Caco-2 (cell line): ENCODE data around the gene TIMP2. TPM values are rescaled to one million over a fixed set of nuclear protein-coding genes. Genes with fewer than 3 reads are reported as not detected.
"Not testable (repeated sequence)": the region's sequence is repeated elsewhere in the genome, so short reads cannot be mapped to it uniquely, and the experiment has no call there.

ENCODE experiments used
- BruUV-seq: library from RNA; stranded (reverse); fragments of 400-500 nt; replicated peaks from 2 replicates; lab custom pipeline; 2021; lab: Mats Ljungman, UMichigan
- CTCF ChIA-PET: fragments of 300-600 bp; sonication (Branson Sonifier 250); formaldehyde crosslinking; loops from one replicate; lab custom pipeline; 2022; ENCODE audit warnings: antibody characterized with exemption; lab: Charles Lee
- POLR2A ChIA-PET: fragments of 300-600 bp; sonication (Branson Sonifier 250); formaldehyde crosslinking; loops from one replicate; lab custom pipeline; 2022; ENCODE audit warnings: antibody characterized with exemption; lab: Charles Lee
- DNase-seq, 2 experiments: peaks; one replicate each; pipeline versions ENCODE4 v3.0.0 to v3.0.0-alpha.2; 2020 to 2022
- H3K27me3 ChIP-seq: replicated peaks from 2 replicates; pipeline ENCODE4 v1.6.0; 2011; ENCODE audit warnings: low read length; ENCODE audit not compliant: control insufficient read depth, insufficient read depth
- H3K36me3 ChIP-seq: 2 replicates; pipeline ENCODE4 v1.5.1; 2011; ENCODE audit warnings: low read length; ENCODE audit not compliant: control insufficient read depth, insufficient read depth
- H3K4me1 ChIP-seq: fragments of 250-450 bp; sonication (Bioruptor Pico); 2 replicates; pipeline ENCODE4 v1.5.1; 2020; ENCODE audit warnings: mild to moderate bottlenecking
- H3K4me3 ChIP-seq: 2 replicates; pipeline ENCODE4 v1.5.1; 2011; ENCODE audit warnings: low read depth, mild to moderate bottlenecking, control low read depth, low read length
- H3K9me3 ChIP-seq: fragments of 250-450 bp; sonication (Bioruptor Pico); 2 replicates; pipeline ENCODE4 v1.5.1; 2020; ENCODE audit warnings: mild to moderate bottlenecking, moderate library complexity
- H3K27ac Mint-ChIP-seq: one replicate; pipeline ENCODE4 v1.8.0; 2022; ENCODE audit warnings: mixed read lengths; ENCODE audit not compliant: unreplicated experiment
- H3K27me3 Mint-ChIP-seq: one replicate; pipeline ENCODE4 v1.8.0; 2022; ENCODE audit warnings: mixed read lengths; ENCODE audit not compliant: insufficient read depth, unreplicated experiment
- H3K36me3 Mint-ChIP-seq: one replicate; pipeline ENCODE4 v1.8.0; 2022; ENCODE audit warnings: mild to moderate bottlenecking, mixed read lengths; ENCODE audit not compliant: insufficient read depth, unreplicated experiment
- H3K4me1 Mint-ChIP-seq: one replicate; pipeline ENCODE4 v1.8.0; 2022; ENCODE audit warnings: low read depth, mixed read lengths; ENCODE audit not compliant: unreplicated experiment
- H3K4me3 Mint-ChIP-seq: one replicate; pipeline ENCODE4 v1.8.0; 2022; ENCODE audit warnings: mild to moderate bottlenecking, moderate library complexity, mixed read lengths; ENCODE audit not compliant: unreplicated experiment
- H3K9me3 Mint-ChIP-seq: one replicate; pipeline ENCODE4 v1.8.0; 2022; ENCODE audit warnings: mixed read lengths; ENCODE audit not compliant: unreplicated experiment
- intact Hi-C: fragments of 100-400 bp; cut with micrococcal nuclease; formaldehyde crosslinking; loops from one replicate; pipeline ENCODE4 v1.10.0; 2022; ENCODE audit not compliant: unreplicated experiment
- total RNA-seq: library from RNA; stranded (reverse); gene quantifications from 2 replicates; pipeline ENCODE4 v1.2.3, GENCODE V29; 2022
- TF ChIP-seq, protein P1 (sequence below), 2 experiments: fragments of 200-600 bp in 1 of 2; IDR thresholded peaks; 1 replicate in 1 of 2; 2 replicates in 1 of 2; pipeline versions ENCODE4 v1.5.1 to v1.8.0; 2011 to 2022; ENCODE audit warnings: antibody characterized with exemption in 1 of 2, control low read depth in 1 of 2, inconsistent platforms in 1 of 2, low read depth in 1 of 2, low read length in 1 of 2, mild to moderate bottlenecking in 1 of 2, moderate library complexity in 1 of 2; ENCODE audit not compliant: insufficient read depth in 1 of 2, severe bottlenecking in 1 of 2, unreplicated experiment in 1 of 2

TIMP2 gene
- total RNA-seq, 1 experiment from 2014 or later = 70.1 TPM

DNA sequence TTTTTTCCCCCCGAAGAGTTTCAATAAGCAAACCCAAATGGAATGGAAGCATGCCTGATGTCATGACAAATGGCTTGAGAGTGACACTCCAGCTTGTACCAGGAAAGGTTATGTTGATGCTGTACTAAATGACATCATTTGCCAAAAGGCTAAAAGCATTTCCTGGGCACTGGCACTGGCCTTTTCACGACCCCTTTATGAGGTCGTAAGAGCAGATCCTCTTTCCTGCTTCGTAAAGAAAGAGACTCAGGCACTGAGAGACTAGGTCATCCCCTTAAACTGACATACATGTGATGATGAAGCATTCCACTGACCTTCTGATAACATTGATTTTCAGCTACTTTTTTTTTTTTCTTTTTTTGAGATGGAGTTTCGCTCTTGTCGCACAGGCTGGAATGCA is 52.7 kb downstream of the TIMP2 start:
- BruUV-seq = no TSS peak
- TF ChIP-seq, protein P1, sequence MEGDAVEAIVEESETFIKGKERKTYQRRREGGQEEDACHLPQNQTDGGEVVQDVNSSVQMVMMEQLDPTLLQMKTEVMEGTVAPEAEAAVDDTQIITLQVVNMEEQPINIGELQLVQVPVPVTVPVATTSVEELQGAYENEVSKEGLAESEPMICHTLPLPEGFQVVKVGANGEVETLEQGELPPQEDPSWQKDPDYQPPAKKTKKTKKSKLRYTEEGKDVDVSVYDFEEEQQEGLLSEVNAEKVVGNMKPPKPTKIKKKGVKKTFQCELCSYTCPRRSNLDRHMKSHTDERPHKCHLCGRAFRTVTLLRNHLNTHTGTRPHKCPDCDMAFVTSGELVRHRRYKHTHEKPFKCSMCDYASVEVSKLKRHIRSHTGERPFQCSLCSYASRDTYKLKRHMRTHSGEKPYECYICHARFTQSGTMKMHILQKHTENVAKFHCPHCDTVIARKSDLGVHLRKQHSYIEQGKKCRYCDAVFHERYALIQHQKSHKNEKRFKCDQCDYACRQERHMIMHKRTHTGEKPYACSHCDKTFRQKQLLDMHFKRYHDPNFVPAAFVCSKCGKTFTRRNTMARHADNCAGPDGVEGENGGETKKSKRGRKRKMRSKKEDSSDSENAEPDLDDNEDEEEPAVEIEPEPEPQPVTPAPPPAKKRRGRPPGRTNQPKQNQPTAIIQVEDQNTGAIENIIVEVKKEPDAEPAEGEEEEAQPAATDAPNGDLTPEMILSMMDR (IDR thresholded peaks at IDR 0.05; ENCODE audit: insufficient read depth in 1 of 2, low read depth in 1 of 2, low read length in 1 of 2, severe bottlenecking in 1 of 2, unreplicated experiment in 1 of 2) = no peak
- H3K36me3 Mint-ChIP-seq = peaks cover 30% of the 10 kb centered on the region
- no peak overlapping the region for H3K4me3 Mint-ChIP-seq
- H3K9me3 ChIP-seq = no peaks in the 10 kb centered on the region
- H3K4me3 ChIP-seq = no peak overlapping the region
- H3K4me1 ChIP-seq = no peaks in the 10 kb centered on the region
- peaks cover 1% of the 10 kb centered on the region for H3K36me3 ChIP-seq
- H3K27me3 ChIP-seq = no peaks in the 10 kb centered on the region
- DNase-seq = no peak
- peaks cover 6% of the 10 kb centered on the region for H3K4me1 Mint-ChIP-seq
- H3K9me3 Mint-ChIP-seq = no peaks in the 10 kb centered on the region
- intact Hi-C loops = no loop called here
- CTCF ChIA-PET = interaction anchor here (0.7 kb wide), 1 partner anchor 99 kb away, joined by 3 read pairs; no protein-coding TSS in a partner anchor
- H3K27me3 Mint-ChIP-seq = no peaks in the 10 kb centered on the region
- POLR2A ChIA-PET = no interaction called here
- no peak overlapping the region for H3K27ac Mint-ChIP-seq

- no peak overlapping the region for H3K27ac Mint-ChIP-seq
- intact Hi-C loops = no loop called here
- H3K4me3 Mint-ChIP-seq = no peak overlapping the region
- Histone ChIP-seq H3K27me3 (no peaks in the 10 kb centered on the region), H3K36me3 (peaks cover 1% of the 10 kb centered on the region), H3K4me1 (no peaks in the 10 kb centered on the region), H3K9me3 (no peaks in the 10 kb centered on the region), H3K4me3 (no peak overlapping the region)
- ChIA-PET CTCF (no interaction called here), POLR2A (no interaction called here)
- H3K27me3 Mint-ChIP-seq = no peaks in the 10 kb centered on the region
- DNase-seq = no peak
- no peaks in the 10 kb centered on the region for H3K9me3 Mint-ChIP-seq
- no TSS peak for BruUV-seq
- H3K36me3 Mint-ChIP-seq = peaks cover 32% of the 10 kb centered on the region
- TF ChIP-seq, protein P1 (IDR thresholded peaks at IDR 0.05; ENCODE audit: insufficient read depth in 1 of 2, low read depth in 1 of 2, low read length in 1 of 2, severe bottlenecking in 1 of 2, unreplicated experiment in 1 of 2) = no peak
- no peaks in the 10 kb centered on the region for H3K4me1 Mint-ChIP-seq
These were observed 54.6 kb downstream of the TIMP2 start for GRCh38 chr17:78870621-78871020.

GRCh38 chr17:78868391-78868790 is 56.8 kb downstream of the TIMP2 start:
- no peak overlapping the region for H3K27ac Mint-ChIP-seq
- intact Hi-C loops = loop anchor here (5.0 kb wide), 1 partner anchor 54 kb away; no protein-coding TSS in a partner anchor
- no peaks in the 10 kb centered on the region for H3K9me3 ChIP-seq
- H3K4me1 Mint-ChIP-seq = no peaks in the 10 kb centered on the region
- H3K27me3 ChIP-seq = no peaks in the 10 kb centered on the region
- H3K4me3 Mint-ChIP-seq = no peak overlapping the region
- H3K36me3 ChIP-seq = peaks cover 1% of the 10 kb centered on the region
- peaks cover 31% of the 10 kb centered on the region for H3K36me3 Mint-ChIP-seq
- POLR2A ChIA-PET = no interaction called here
- H3K9me3 Mint-ChIP-seq = no peaks in the 10 kb centered on the region
- no TSS peak for BruUV-seq
- CTCF ChIA-PET = no interaction called here
- no peaks in the 10 kb centered on the region for H3K27me3 Mint-ChIP-seq
- no peak overlapping the region for H3K4me3 ChIP-seq
- TF ChIP-seq, protein P1 (IDR thresholded peaks at IDR 0.05; ENCODE audit: insufficient read depth in 1 of 2, low read depth in 1 of 2, low read length in 1 of 2, severe bottlenecking in 1 of 2, unreplicated experiment in 1 of 2) = no peak
- no peak for DNase-seq
- no peaks in the 10 kb centered on the region for H3K4me1 ChIP-seq

DNA sequence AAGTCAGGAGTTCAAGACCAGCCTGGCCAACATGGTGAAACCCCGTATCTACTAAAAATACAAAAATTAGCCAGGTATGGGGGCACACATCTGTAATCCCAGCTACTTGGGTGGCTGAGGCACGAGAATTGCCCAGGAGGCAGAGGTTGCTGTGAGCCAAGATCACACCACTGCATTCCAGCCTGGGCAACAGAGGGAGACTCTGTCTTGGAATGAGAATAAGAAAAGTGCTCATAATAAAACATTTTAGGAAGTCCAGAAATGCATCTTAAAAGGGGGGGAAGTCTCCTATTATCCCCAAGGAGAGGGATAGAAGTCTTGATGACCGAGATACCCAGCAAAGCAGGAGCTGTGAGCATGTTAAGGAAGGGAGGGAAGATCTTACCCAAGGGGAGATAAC is 58.1 kb downstream of the TIMP2 start:
- H3K4me1 Mint-ChIP-seq, BruUV-seq, H3K4me3 ChIP-seq, H3K27me3 ChIP-seq, H3K36me3 ChIP-seq, H3K9me3 Mint-ChIP-seq, H3K9me3 ChIP-seq, H3K4me1 ChIP-seq, H3K27ac Mint-ChIP-seq, DNase-seq, H3K27me3 Mint-ChIP-seq, H3K4me3 Mint-ChIP-seq, POLR2A ChIA-PET: not testable (repeated sequence)
- peaks cover 36% of the 10 kb centered on the region for H3K36me3 Mint-ChIP-seq
- CTCF ChIA-PET = interaction anchor here (2.2 kb wide), 1 partner anchor 105 kb away, joined by 41 read pairs; no protein-coding TSS in a partner anchor
- intact Hi-C loops = loop anchor here (5.0 kb wide), 1 partner anchor 55 kb away; no protein-coding TSS in a partner anchor
